WTC11 (cell line): ENCODE data around the gene OR6J1. TPM values are rescaled to one million over a fixed set of nuclear protein-coding genes. Genes with fewer than 3 reads are reported as not detected.

Experiments
- ATAC-seq: fragments of 200-7000 bp; cut with Tn5 transposase; 2 replicates; pipeline ENCODE4 v1.10.0; 2021; ENCODE audit warnings: mild to moderate bottlenecking, moderate library complexity
- CTCF ChIA-PET: fragments of 300-600 bp; sonication (Branson Sonifier 250); formaldehyde crosslinking; loops from one replicate; lab custom pipeline; 2021; ENCODE audit warnings: antibody characterized with exemption; lab: Charles Lee
- POLR2A ChIA-PET: fragments of 350-600 bp; sonication (Branson Sonifier 250); formaldehyde crosslinking; loops from one replicate; lab custom pipeline; 2021; ENCODE audit warnings: antibody characterized with exemption; lab: Charles Lee
- DNase-seq: peaks from one replicate; pipeline ENCODE4 v3.0.0; 2021; ENCODE audit warnings: low spot score
- H3K27ac Mint-ChIP-seq: 2 replicates; pipeline ENCODE4 v1.8.0; 2021; ENCODE audit warnings: mixed read lengths
- H3K27me3 Mint-ChIP-seq: 2 replicates; pipeline ENCODE4 v1.8.0; 2021; ENCODE audit warnings: low read depth, mild to moderate bottlenecking, moderate library complexity, mixed read lengths
- H3K36me3 Mint-ChIP-seq: 2 replicates; pipeline ENCODE4 v1.8.0; 2021; ENCODE audit warnings: mixed read lengths
- H3K4me1 Mint-ChIP-seq: 2 replicates; pipeline ENCODE4 v1.8.0; 2022; ENCODE audit warnings: mixed read lengths
- H3K4me3 Mint-ChIP-seq: 2 replicates; pipeline ENCODE4 v1.8.0; 2021; ENCODE audit warnings: mild to moderate bottlenecking, moderate library complexity, mixed read lengths
- H3K9me3 Mint-ChIP-seq: 2 replicates; pipeline ENCODE4 v1.8.0; 2021; ENCODE audit warnings: mixed read lengths
- ATF1 ChIP-seq: sonication (generic); formaldehyde crosslinking; IDR thresholded peaks from 2 replicates; pipeline ENCODE4 v1.8.1; 2023; ENCODE audit warnings: mild to moderate bottlenecking, moderate library complexity, missing genetic modification reagents
- CBFB ChIP-seq: sonication (generic); formaldehyde crosslinking; IDR thresholded peaks from 2 replicates; pipeline ENCODE4 v1.8.1; 2022; ENCODE audit warnings: mild to moderate bottlenecking, low read depth, missing genetic modification reagents
- CTCF ChIP-seq: fragments of 200-600 bp; IDR thresholded peaks from 2 replicates; pipeline ENCODE4 v1.8.0; 2022; ENCODE audit warnings: antibody characterized with exemption
- FOXP4 ChIP-seq: sonication (generic); formaldehyde crosslinking; IDR thresholded peaks from 2 replicates; pipeline ENCODE4 v1.8.0; 2022; ENCODE audit warnings: mild to moderate bottlenecking, missing genetic modification reagents
- GABPB1 ChIP-seq: sonication (generic); formaldehyde crosslinking; IDR thresholded peaks from 2 replicates; pipeline ENCODE4 v1.8.1; 2023; ENCODE audit warnings: mild to moderate bottlenecking, missing genetic modification reagents
- NFE2L1 ChIP-seq: sonication (generic); formaldehyde crosslinking; IDR thresholded peaks from 2 replicates; pipeline ENCODE4 v1.8.1; 2023; ENCODE audit warnings: missing genetic modification reagents
- OVOL2 ChIP-seq: fragments of 250-450 bp; sonication (Bioruptor Pico); IDR thresholded peaks from 2 replicates; pipeline ENCODE4 v1.9.0; 2021; ENCODE audit warnings: mild to moderate bottlenecking, borderline replicate concordance
- RORB ChIP-seq: fragments of 250-450 bp; sonication (Bioruptor Pico); IDR thresholded peaks from 2 replicates; pipeline ENCODE4 v1.9.0; 2021; ENCODE audit warnings: mild to moderate bottlenecking
- SOX15 ChIP-seq: fragments of 250-450 bp; sonication (Bioruptor Pico); IDR thresholded peaks from 2 replicates; pipeline ENCODE4 v1.9.0; 2021; ENCODE audit warnings: mild to moderate bottlenecking
- TCF7 ChIP-seq: sonication (generic); formaldehyde crosslinking; IDR thresholded peaks from 2 replicates; pipeline ENCODE4 v1.8.0; 2022; ENCODE audit warnings: mild to moderate bottlenecking, low read depth, missing genetic modification reagents, moderate library complexity
- total RNA-seq: library from RNA; stranded (reverse); gene quantifications from 3 replicates; pipeline ENCODE4 v1.2.3, GENCODE V29; 2021
- TF ChIP-seq, protein P1 (sequence below): sonication (generic); formaldehyde crosslinking; IDR thresholded peaks from 2 replicates; pipeline ENCODE4 v1.8.0; 2022; ENCODE audit warnings: missing genetic modification reagents
- TF ChIP-seq, protein P2 (sequence below): fragments of 250-450 bp; sonication (Bioruptor Pico); IDR thresholded peaks from 2 replicates; pipeline ENCODE4 v1.9.0; 2021; ENCODE audit warnings: mild to moderate bottlenecking, borderline replicate concordance
- TF ChIP-seq, protein P3 (sequence below): sonication (generic); formaldehyde crosslinking; IDR thresholded peaks from 2 replicates; pipeline ENCODE4 v1.8.0; 2023; ENCODE audit warnings: mild to moderate bottlenecking, missing genetic modification reagents
- TF ChIP-seq, protein P4 (sequence below): sonication (generic); formaldehyde crosslinking; conservative IDR thresholded peaks from 2 replicates; pipeline ENCODE4 v1.8.1; 2023; ENCODE audit warnings: mild to moderate bottlenecking, low read depth, missing genetic modification reagents, moderate library complexity

The OR6J1 gene
- total RNA-seq, 1 experiment from 2014 or later, result not detected

DNA sequence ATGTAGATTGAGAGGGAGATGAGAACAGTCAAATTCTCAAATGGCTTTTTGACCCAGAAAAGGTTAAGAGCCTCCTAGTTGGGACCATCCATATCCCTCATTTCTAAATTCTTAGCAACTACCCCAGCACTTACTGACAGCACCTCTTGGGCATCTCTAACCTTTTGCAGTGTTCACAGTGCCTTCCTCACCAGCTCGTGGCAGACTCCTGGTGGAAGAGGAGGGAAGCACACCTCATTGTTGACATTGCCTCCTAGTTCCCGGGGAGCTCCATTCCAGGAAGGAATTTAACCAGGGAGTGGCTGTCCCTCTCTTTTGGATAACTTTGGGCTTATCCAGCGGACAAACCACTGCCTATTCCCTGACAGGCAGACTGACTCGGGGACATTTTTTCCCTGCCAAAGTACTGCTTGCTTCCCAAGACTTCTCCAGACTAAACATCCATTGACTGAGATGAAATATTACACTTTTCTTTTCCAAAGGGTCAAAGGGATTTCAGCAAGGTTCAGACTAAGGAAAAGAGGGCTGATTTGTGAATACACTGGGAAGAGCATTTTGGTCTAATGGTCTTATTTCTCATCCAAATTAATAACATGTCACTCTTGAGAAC, 9.0 kb upstream of the OR6J1 start (continued):
- TF ChIP-seq, protein P1, sequence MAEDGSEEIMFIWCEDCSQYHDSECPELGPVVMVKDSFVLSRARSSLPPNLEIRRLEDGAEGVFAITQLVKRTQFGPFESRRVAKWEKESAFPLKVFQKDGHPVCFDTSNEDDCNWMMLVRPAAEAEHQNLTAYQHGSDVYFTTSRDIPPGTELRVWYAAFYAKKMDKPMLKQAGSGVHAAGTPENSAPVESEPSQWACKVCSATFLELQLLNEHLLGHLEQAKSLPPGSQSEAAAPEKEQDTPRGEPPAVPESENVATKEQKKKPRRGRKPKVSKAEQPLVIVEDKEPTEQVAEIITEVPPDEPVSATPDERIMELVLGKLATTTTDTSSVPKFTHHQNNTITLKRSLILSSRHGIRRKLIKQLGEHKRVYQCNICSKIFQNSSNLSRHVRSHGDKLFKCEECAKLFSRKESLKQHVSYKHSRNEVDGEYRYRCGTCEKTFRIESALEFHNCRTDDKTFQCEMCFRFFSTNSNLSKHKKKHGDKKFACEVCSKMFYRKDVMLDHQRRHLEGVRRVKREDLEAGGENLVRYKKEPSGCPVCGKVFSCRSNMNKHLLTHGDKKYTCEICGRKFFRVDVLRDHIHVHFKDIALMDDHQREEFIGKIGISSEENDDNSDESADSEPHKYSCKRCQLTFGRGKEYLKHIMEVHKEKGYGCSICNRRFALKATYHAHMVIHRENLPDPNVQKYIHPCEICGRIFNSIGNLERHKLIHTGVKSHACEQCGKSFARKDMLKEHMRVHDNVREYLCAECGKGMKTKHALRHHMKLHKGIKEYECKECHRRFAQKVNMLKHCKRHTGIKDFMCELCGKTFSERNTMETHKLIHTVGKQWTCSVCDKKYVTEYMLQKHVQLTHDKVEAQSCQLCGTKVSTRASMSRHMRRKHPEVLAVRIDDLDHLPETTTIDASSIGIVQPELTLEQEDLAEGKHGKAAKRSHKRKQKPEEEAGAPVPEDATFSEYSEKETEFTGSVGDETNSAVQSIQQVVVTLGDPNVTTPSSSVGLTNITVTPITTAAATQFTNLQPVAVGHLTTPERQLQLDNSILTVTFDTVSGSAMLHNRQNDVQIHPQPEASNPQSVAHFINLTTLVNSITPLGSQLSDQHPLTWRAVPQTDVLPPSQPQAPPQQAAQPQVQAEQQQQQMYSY (CRISPR knock-in tag), result peak; percentile 74
- peak; percentile 68 for TF ChIP-seq CTCF

GRCh38 chr14:22651586-22651985, 7.4 kb upstream of the OR6J1 start:
- H3K27me3 Mint-ChIP-seq, result no peaks in the 10 kb centered on the region; the same call in 1 of the 2 replicates
- H3K27ac Mint-ChIP-seq, result no peak overlapping the region
- POLR2A ChIA-PET, result no interaction called here
- DNase-seq (no peak), ATAC-seq (no peak)
- CTCF ChIA-PET, result interaction anchor here (0.6 to 4.3 kb wide), 5 partner anchors 31 to 538 kb away, joined by 3 to 90 read pairs (median 4); no protein-coding TSS in a partner anchor
- H3K4me1 Mint-ChIP-seq, result 0 out of 2 replicates have a peak, but pooled peaks cover 3% of the 10 kb centered on the region
- H3K9me3 Mint-ChIP-seq, result no peaks in the 10 kb centered on the region
- H3K36me3 Mint-ChIP-seq, result no peaks in the 10 kb centered on the region
- TF ChIP-seq GABPB1 (CRISPR knock-in tag) (no peak), NFE2L1 (CRISPR knock-in tag) (no peak), ATF1 (no peak)
- TF ChIP-seq, protein P2, sequence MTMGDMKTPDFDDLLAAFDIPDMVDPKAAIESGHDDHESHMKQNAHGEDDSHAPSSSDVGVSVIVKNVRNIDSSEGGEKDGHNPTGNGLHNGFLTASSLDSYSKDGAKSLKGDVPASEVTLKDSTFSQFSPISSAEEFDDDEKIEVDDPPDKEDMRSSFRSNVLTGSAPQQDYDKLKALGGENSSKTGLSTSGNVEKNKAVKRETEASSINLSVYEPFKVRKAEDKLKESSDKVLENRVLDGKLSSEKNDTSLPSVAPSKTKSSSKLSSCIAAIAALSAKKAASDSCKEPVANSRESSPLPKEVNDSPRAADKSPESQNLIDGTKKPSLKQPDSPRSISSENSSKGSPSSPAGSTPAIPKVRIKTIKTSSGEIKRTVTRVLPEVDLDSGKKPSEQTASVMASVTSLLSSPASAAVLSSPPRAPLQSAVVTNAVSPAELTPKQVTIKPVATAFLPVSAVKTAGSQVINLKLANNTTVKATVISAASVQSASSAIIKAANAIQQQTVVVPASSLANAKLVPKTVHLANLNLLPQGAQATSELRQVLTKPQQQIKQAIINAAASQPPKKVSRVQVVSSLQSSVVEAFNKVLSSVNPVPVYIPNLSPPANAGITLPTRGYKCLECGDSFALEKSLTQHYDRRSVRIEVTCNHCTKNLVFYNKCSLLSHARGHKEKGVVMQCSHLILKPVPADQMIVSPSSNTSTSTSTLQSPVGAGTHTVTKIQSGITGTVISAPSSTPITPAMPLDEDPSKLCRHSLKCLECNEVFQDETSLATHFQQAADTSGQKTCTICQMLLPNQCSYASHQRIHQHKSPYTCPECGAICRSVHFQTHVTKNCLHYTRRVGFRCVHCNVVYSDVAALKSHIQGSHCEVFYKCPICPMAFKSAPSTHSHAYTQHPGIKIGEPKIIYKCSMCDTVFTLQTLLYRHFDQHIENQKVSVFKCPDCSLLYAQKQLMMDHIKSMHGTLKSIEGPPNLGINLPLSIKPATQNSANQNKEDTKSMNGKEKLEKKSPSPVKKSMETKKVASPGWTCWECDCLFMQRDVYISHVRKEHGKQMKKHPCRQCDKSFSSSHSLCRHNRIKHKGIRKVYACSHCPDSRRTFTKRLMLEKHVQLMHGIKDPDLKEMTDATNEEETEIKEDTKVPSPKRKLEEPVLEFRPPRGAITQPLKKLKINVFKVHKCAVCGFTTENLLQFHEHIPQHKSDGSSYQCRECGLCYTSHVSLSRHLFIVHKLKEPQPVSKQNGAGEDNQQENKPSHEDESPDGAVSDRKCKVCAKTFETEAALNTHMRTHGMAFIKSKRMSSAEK, result no peak
- no peak overlapping the region for H3K4me3 Mint-ChIP-seq

GRCh38 chr14:22650960-22651521, 6.9 kb upstream of the OR6J1 start:
- POLR2A ChIA-PET, result interaction anchor here (0.6 kb wide), 1 partner anchor 61 kb away, joined by 3 read pairs; the partner anchor contains the start of gene DAD1
- Mint-ChIP-seq H3K4me3 (no peak overlapping the region), H3K36me3 (no peaks in the 10 kb centered on the region), H3K4me1 (0 out of 2 replicates have a peak, but pooled peaks cover 3% of the 10 kb centered on the region), H3K27me3 (no peaks in the 10 kb centered on the region; the same call in 1 of the 2 replicates), H3K9me3 (no peaks in the 10 kb centered on the region), H3K27ac (no peak overlapping the region)
- CTCF ChIA-PET, result interaction anchor here (0.6 to 4.3 kb wide), 4 partner anchors 31 to 538 kb away, joined by 3 to 90 read pairs (median 4); no protein-coding TSS in a partner anchor
- DNase-seq, result no peak
- peak; percentile 11; the same call in 1 of the 2 replicates for ATAC-seq
- no peak for TF ChIP-seq OVOL2 (CRISPR knock-in tag)
- TF ChIP-seq RORB (CRISPR knock-in tag), result no peak
- no peak for TF ChIP-seq SOX15
- TF ChIP-seq, protein P3, sequence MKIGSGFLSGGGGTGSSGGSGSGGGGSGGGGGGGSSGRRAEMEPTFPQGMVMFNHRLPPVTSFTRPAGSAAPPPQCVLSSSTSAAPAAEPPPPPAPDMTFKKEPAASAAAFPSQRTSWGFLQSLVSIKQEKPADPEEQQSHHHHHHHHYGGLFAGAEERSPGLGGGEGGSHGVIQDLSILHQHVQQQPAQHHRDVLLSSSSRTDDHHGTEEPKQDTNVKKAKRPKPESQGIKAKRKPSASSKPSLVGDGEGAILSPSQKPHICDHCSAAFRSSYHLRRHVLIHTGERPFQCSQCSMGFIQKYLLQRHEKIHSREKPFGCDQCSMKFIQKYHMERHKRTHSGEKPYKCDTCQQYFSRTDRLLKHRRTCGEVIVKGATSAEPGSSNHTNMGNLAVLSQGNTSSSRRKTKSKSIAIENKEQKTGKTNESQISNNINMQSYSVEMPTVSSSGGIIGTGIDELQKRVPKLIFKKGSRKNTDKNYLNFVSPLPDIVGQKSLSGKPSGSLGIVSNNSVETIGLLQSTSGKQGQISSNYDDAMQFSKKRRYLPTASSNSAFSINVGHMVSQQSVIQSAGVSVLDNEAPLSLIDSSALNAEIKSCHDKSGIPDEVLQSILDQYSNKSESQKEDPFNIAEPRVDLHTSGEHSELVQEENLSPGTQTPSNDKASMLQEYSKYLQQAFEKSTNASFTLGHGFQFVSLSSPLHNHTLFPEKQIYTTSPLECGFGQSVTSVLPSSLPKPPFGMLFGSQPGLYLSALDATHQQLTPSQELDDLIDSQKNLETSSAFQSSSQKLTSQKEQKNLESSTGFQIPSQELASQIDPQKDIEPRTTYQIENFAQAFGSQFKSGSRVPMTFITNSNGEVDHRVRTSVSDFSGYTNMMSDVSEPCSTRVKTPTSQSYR (CRISPR knock-in tag), result no peak
- no peak for TF ChIP-seq NFE2L1 (CRISPR knock-in tag)
- no peak for TF ChIP-seq CBFB (CRISPR knock-in tag)
- TF ChIP-seq, protein P4, sequence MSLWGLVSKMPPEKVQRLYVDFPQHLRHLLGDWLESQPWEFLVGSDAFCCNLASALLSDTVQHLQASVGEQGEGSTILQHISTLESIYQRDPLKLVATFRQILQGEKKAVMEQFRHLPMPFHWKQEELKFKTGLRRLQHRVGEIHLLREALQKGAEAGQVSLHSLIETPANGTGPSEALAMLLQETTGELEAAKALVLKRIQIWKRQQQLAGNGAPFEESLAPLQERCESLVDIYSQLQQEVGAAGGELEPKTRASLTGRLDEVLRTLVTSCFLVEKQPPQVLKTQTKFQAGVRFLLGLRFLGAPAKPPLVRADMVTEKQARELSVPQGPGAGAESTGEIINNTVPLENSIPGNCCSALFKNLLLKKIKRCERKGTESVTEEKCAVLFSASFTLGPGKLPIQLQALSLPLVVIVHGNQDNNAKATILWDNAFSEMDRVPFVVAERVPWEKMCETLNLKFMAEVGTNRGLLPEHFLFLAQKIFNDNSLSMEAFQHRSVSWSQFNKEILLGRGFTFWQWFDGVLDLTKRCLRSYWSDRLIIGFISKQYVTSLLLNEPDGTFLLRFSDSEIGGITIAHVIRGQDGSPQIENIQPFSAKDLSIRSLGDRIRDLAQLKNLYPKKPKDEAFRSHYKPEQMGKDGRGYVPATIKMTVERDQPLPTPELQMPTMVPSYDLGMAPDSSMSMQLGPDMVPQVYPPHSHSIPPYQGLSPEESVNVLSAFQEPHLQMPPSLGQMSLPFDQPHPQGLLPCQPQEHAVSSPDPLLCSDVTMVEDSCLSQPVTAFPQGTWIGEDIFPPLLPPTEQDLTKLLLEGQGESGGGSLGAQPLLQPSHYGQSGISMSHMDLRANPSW (CRISPR knock-in tag), result no peak
- TF ChIP-seq FOXP4 (CRISPR knock-in tag), result no peak
- no peak for TF ChIP-seq TCF7 (CRISPR knock-in tag)
